MG63 (cell line): ENCODE data around the gene EDA2R. TPM values are rescaled to one million over a fixed set of nuclear protein-coding genes. Genes with fewer than 3 reads are reported as not detected.
A peak's percentile ranks its signal among the peaks of the same experiment; 100 is the strongest.

Source experiments
- DNase-seq: peaks from one replicate; pipeline ENCODE4 v3.0.0-alpha.2; 2020
- H3K27me3 ChIP-seq: fragments of 250-450 bp; sonication (Bioruptor Pico); 2 replicates; pipeline ENCODE4 v1.5.1; 2020; ENCODE audit warnings: mild to moderate bottlenecking, moderate library complexity
- H3K36me3 ChIP-seq: fragments of 250-450 bp; sonication (Bioruptor Pico); 2 replicates; pipeline ENCODE4 v1.5.1; 2020; ENCODE audit warnings: mild to moderate bottlenecking, moderate library complexity
- H3K4me3 ChIP-seq: fragments of 250-450 bp; sonication (Bioruptor Pico); 2 replicates; pipeline ENCODE4 v1.5.1; 2020; ENCODE audit warnings: mild to moderate bottlenecking, moderate library complexity
- H3K9me3 ChIP-seq: fragments of 250-450 bp; sonication (Bioruptor Pico); 2 replicates; pipeline ENCODE4 v1.5.1; 2020; ENCODE audit warnings: mild to moderate bottlenecking, moderate library complexity
- total RNA-seq: library from RNA; depleted of rRNA; stranded (reverse); fragments of >200 nt; shearing (Covaris generic); gene quantifications from 2 replicates; pipeline ENCODE4 v1.2.3, GENCODE V29; 2014; ENCODE audit warnings: low replicate concordance; rRNA removed

The EDA2R gene
- total RNA-seq, result 0.59 and 2.8 TPM in 2 replicates

GRCh38 chrX:66638591-66639500, at the start of gene EDA2R:
Gene EDA2R, minus strand, starts transcription at chrX:66639078. Its CDS starts 23,058 bp downstream, at chrX:66616020.
- H3K9me3 ChIP-seq, result no peaks in the 10 kb centered on the region
- H3K27me3 ChIP-seq, result no peaks in the 10 kb centered on the region
- peak within 1 kb of the TSS; percentile 32 for H3K4me3 ChIP-seq
- no peaks in the 10 kb centered on the region for H3K36me3 ChIP-seq
- peak; percentile 46 for DNase-seq

GRCh38 chrX:66684196-66684595, 45.3 kb upstream of the EDA2R start:
- Histone ChIP-seq H3K4me3 (no peak overlapping the region), H3K36me3 (no peaks in the 10 kb centered on the region), H3K9me3 (no peaks in the 10 kb centered on the region), H3K27me3 (no peaks in the 10 kb centered on the region)
- peak; percentile 3 for DNase-seq

- DNase-seq, result no peak
Measured at GRCh38 chrX:66680451-66680850, 41.6 kb upstream of the EDA2R start.

GRCh38 chrX:66677430-66677829, 38.6 kb upstream of the EDA2R start:
- H3K36me3 ChIP-seq, result no peaks in the 10 kb centered on the region
- DNase-seq, result no peak
- H3K9me3 ChIP-seq, result no peaks in the 10 kb centered on the region
- no peak overlapping the region for H3K4me3 ChIP-seq
- H3K27me3 ChIP-seq, result no peaks in the 10 kb centered on the region

More at GRCh38 chrX:66680451-66680850, 41.6 kb upstream of the EDA2R start:
- no peaks in the 10 kb centered on the region for H3K9me3 ChIP-seq
- no peaks in the 10 kb centered on the region for H3K27me3 ChIP-seq
- no peak overlapping the region for H3K4me3 ChIP-seq
- H3K36me3 ChIP-seq, result no peaks in the 10 kb centered on the region

- no peaks in the 10 kb centered on the region for H3K9me3 ChIP-seq
- DNase-seq, result peak; percentile 5
- no peak overlapping the region for H3K4me3 ChIP-seq
Measured at GRCh38 chrX:66676990-66677389, 38.1 kb upstream of the EDA2R start.

GRCh38 chrX:66676413-66676812, 37.5 kb upstream of the EDA2R start:
- Histone ChIP-seq H3K4me3 (no peak overlapping the region), H3K9me3 (no peaks in the 10 kb centered on the region), H3K36me3 (no peaks in the 10 kb centered on the region), H3K27me3 (no peaks in the 10 kb centered on the region)
- DNase-seq, result peak; percentile 3

More at GRCh38 chrX:66676990-66677389, 38.1 kb upstream of the EDA2R start:
- Histone ChIP-seq H3K36me3 (no peaks in the 10 kb centered on the region), H3K27me3 (no peaks in the 10 kb centered on the region)

- H3K27me3 ChIP-seq, result no peaks in the 10 kb centered on the region
- no peak overlapping the region for H3K4me3 ChIP-seq
- H3K36me3 ChIP-seq, result no peaks in the 10 kb centered on the region
- DNase-seq, result no peak
- H3K9me3 ChIP-seq, result no peaks in the 10 kb centered on the region
Measured at GRCh38 chrX:66675541-66675940, 36.7 kb upstream of the EDA2R start.

- H3K27me3 ChIP-seq, result no peaks in the 10 kb centered on the region
- no peaks in the 10 kb centered on the region for H3K9me3 ChIP-seq
- DNase-seq, result no peak
- H3K4me3 ChIP-seq, result no peak overlapping the region
- H3K36me3 ChIP-seq, result no peaks in the 10 kb centered on the region
Measured at GRCh38 chrX:66674506-66674905, 35.6 kb upstream of the EDA2R start.

GRCh38 chrX:66672106-66672505, 33.2 kb upstream of the EDA2R start:
- Histone ChIP-seq H3K9me3 (no peaks in the 10 kb centered on the region), H3K36me3 (no peaks in the 10 kb centered on the region), H3K27me3 (no peaks in the 10 kb centered on the region), H3K4me3 (no peak overlapping the region)
- no peak for DNase-seq

- no peak for DNase-seq
- Histone ChIP-seq H3K9me3 (no peaks in the 10 kb centered on the region), H3K4me3 (no peak overlapping the region), H3K27me3 (no peaks in the 10 kb centered on the region), H3K36me3 (no peaks in the 10 kb centered on the region)
Measured at GRCh38 chrX:66654411-66654810, 15.5 kb upstream of the EDA2R start.

- Histone ChIP-seq H3K4me3 (no peak overlapping the region), H3K27me3 (no peaks in the 10 kb centered on the region), H3K36me3 (no peaks in the 10 kb centered on the region), H3K9me3 (no peaks in the 10 kb centered on the region)
- peak; percentile 66 for DNase-seq
Measured at GRCh38 chrX:66635360-66635759, 3.5 kb downstream of the EDA2R start.

- Histone ChIP-seq H3K4me3 (no peak overlapping the region), H3K36me3 (no peaks in the 10 kb centered on the region), H3K9me3 (no peaks in the 10 kb centered on the region), H3K27me3 (no peaks in the 10 kb centered on the region)
- DNase-seq, result no peak
Measured at GRCh38 chrX:66634272-66634671, 4.6 kb downstream of the EDA2R start.

- Histone ChIP-seq H3K27me3 (no peaks in the 10 kb centered on the region), H3K9me3 (no peaks in the 10 kb centered on the region), H3K4me3 (no peak overlapping the region), H3K36me3 (no peaks in the 10 kb centered on the region)
- DNase-seq, result peak; percentile 24
Measured at GRCh38 chrX:66633541-66633940, 5.3 kb downstream of the EDA2R start.

- no peaks in the 10 kb centered on the region for H3K36me3 ChIP-seq
- H3K9me3 ChIP-seq, result no peaks in the 10 kb centered on the region
- DNase-seq, result no peak
- no peak overlapping the region for H3K4me3 ChIP-seq
- H3K27me3 ChIP-seq, result no peaks in the 10 kb centered on the region
Measured at GRCh38 chrX:66632981-66633380, 5.9 kb downstream of the EDA2R start.

- Histone ChIP-seq H3K4me3 (no peak overlapping the region), H3K9me3 (no peaks in the 10 kb centered on the region)
Measured at GRCh38 chrX:66632473-66632872, 6.4 kb downstream of the EDA2R start.

GRCh38 chrX:66625525-66625924, 13.4 kb downstream of the EDA2R start:
- H3K4me3 ChIP-seq, result no peak overlapping the region
- no peaks in the 10 kb centered on the region for H3K27me3 ChIP-seq
- H3K36me3 ChIP-seq, result no peaks in the 10 kb centered on the region
- DNase-seq, result no peak
- no peaks in the 10 kb centered on the region for H3K9me3 ChIP-seq

More at GRCh38 chrX:66632473-66632872, 6.4 kb downstream of the EDA2R start:
- Histone ChIP-seq H3K27me3 (no peaks in the 10 kb centered on the region), H3K36me3 (no peaks in the 10 kb centered on the region)
- no peak for DNase-seq

- DNase-seq, result no peak
- Histone ChIP-seq H3K9me3 (no peaks in the 10 kb centered on the region), H3K27me3 (no peaks in the 10 kb centered on the region), H3K4me3 (no peak overlapping the region), H3K36me3 (no peaks in the 10 kb centered on the region)
Measured at GRCh38 chrX:66622209-66622608, 16.7 kb downstream of the EDA2R start.

- Histone ChIP-seq H3K9me3 (no peaks in the 10 kb centered on the region), H3K27me3 (no peaks in the 10 kb centered on the region), H3K36me3 (no peaks in the 10 kb centered on the region), H3K4me3 (no peak overlapping the region)
- no peak for DNase-seq
Measured at GRCh38 chrX:66616944-66617343, 21.9 kb downstream of the EDA2R start.
